GM19395 (cell line): ENCODE results near the gene IL4I1.
"Not testable (repeated sequence)": the region's sequence is repeated elsewhere in the genome, so short reads cannot be mapped to it uniquely, and the experiment has no call there.

Experiments used
- ATAC-seq: cut with Tn5 transposase; IDR thresholded peaks from one replicate; pipeline ENCODE4 v1.9.1; 2021; ENCODE audit warnings: mild to moderate bottlenecking, moderate library complexity; ENCODE audit not compliant: unreplicated experiment

IL4I1 gene

GRCh38 chr19:49896863-49897621, at the start of gene IL4I1:
TSS of gene IL4I1 (minus strand) at chr19:49896887. CDS start at chr19:49896160, 727 bp downstream.
- ATAC-seq: peak; percentile 55

GRCh38 chr19:49946415-49946814, 49.7 kb upstream of the IL4I1 start:
- ATAC-seq: no peak

- ATAC-seq: not testable (repeated sequence)
These were observed 47.9 kb upstream of the IL4I1 start for GRCh38 chr19:49944567-49944966.

- ATAC-seq: no peak
These were observed 43.8 kb upstream of the IL4I1 start for GRCh38 chr19:49940482-49940791.

- ATAC-seq: no peak
These were observed 43.2 kb upstream of the IL4I1 start for GRCh38 chr19:49939721-49940481.

- ATAC-seq: no peak
These were observed 42.0 kb upstream of the IL4I1 start for GRCh38 chr19:49938662-49939061.

GRCh38 chr19:49937750-49938381, 41.2 kb upstream of the IL4I1 start:
- no peak for ATAC-seq

- ATAC-seq: no peak
These were observed 39.9 kb upstream of the IL4I1 start for GRCh38 chr19:49936549-49936948.

- ATAC-seq: no peak
These were observed 37.0 kb upstream of the IL4I1 start for GRCh38 chr19:49933643-49934042.

GRCh38 chr19:49932731-49933131, 36.0 kb upstream of the IL4I1 start:
- no peak for ATAC-seq

GRCh38 chr19:49932041-49932451, 35.4 kb upstream of the IL4I1 start:
- ATAC-seq: no peak

- no peak for ATAC-seq
These were observed 34.8 kb upstream of the IL4I1 start for GRCh38 chr19:49931293-49932040.

GRCh38 chr19:49930483-49931011, 33.9 kb upstream of the IL4I1 start:
- no peak for ATAC-seq

- peak; percentile 76 for ATAC-seq
These were observed 33.2 kb upstream of the IL4I1 start for GRCh38 chr19:49929611-49930482.

- peak; percentile 40 for ATAC-seq
These were observed 32.5 kb upstream of the IL4I1 start, which contains the start of the genes ATF5 and NUP62 for GRCh38 chr19:49929121-49929610. TSS of gene ATF5 (plus strand) at chr19:49929205. CDS start at chr19:49930851, 1,646 bp downstream. TSS of gene NUP62 (minus strand) at chr19:49929504. CDS start at chr19:49909807, 19,697 bp downstream.

GRCh38 chr19:49927526-49928264, 31.0 kb upstream of the IL4I1 start:
- ATAC-seq: no peak

GRCh38 chr19:49926515-49926914, 29.8 kb upstream of the IL4I1 start:
- no peak for ATAC-seq

- no peak for ATAC-seq
These were observed 28.8 kb upstream of the IL4I1 start for GRCh38 chr19:49925486-49925885.

- ATAC-seq: not testable (repeated sequence)
These were observed 28.2 kb upstream of the IL4I1 start for GRCh38 chr19:49924881-49925210.
